GM12872 (cell line): ENCODE measurements around the gene ZNRF1.

Experiments
- TF ChIP-seq, protein P1 (sequence below): IDR thresholded peaks from 3 replicates; pipeline ENCODE4 v1.5.1; 2011; ENCODE audit warnings: low read depth, mild to moderate bottlenecking, low read length, moderate library complexity; ENCODE audit not compliant: insufficient read depth

Gene ZNRF1

GRCh38 chr16:75120253-75120652 lies 121.4 kb downstream of the ZNRF1 start:
- TF ChIP-seq, protein P1, sequence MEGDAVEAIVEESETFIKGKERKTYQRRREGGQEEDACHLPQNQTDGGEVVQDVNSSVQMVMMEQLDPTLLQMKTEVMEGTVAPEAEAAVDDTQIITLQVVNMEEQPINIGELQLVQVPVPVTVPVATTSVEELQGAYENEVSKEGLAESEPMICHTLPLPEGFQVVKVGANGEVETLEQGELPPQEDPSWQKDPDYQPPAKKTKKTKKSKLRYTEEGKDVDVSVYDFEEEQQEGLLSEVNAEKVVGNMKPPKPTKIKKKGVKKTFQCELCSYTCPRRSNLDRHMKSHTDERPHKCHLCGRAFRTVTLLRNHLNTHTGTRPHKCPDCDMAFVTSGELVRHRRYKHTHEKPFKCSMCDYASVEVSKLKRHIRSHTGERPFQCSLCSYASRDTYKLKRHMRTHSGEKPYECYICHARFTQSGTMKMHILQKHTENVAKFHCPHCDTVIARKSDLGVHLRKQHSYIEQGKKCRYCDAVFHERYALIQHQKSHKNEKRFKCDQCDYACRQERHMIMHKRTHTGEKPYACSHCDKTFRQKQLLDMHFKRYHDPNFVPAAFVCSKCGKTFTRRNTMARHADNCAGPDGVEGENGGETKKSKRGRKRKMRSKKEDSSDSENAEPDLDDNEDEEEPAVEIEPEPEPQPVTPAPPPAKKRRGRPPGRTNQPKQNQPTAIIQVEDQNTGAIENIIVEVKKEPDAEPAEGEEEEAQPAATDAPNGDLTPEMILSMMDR, result no peak

GRCh38 chr16:75121949-75122568 lies 123.2 kb downstream of the ZNRF1 start:
- TF ChIP-seq, protein P1, result no peak

- TF ChIP-seq, protein P1, result no peak
Measured at GRCh38 chr16:75122609-75123008, 123.8 kb downstream of the ZNRF1 start.

GRCh38 chr16:75127713-75128415 lies 129.0 kb downstream of the ZNRF1 start:
- TF ChIP-seq, protein P1, result no peak

DNA sequence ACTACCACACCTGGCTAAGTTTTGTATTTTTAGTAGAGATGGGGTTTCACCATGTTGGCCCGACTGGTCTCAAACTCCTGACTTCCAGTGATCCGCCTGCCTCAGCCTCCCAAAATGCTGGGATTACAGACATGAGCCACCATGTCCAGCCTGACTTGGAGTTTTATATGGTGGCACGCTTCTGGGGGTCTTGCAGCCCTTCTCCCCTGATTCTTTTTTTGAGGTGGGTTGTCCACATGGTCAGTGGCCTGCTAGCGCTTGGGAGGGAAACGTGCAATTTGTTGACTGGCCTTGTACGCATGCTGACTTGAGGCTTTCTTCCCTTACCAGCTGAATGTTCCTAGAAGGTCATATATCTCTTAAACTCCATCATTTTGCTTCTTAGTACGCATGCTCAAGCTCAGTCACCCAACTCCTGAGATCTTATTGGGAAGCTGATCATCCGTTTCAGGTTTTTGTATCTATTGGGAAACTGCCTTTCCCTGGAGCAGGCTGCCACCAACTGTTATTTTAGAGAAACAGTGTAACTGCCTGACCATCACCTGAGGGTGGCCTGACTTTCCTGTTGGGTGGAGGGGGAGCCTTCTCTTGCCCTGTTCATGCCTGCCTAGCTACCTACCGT lies 131.4 kb downstream of the ZNRF1 start:
- TF ChIP-seq, protein P1, result no peak

DNA sequence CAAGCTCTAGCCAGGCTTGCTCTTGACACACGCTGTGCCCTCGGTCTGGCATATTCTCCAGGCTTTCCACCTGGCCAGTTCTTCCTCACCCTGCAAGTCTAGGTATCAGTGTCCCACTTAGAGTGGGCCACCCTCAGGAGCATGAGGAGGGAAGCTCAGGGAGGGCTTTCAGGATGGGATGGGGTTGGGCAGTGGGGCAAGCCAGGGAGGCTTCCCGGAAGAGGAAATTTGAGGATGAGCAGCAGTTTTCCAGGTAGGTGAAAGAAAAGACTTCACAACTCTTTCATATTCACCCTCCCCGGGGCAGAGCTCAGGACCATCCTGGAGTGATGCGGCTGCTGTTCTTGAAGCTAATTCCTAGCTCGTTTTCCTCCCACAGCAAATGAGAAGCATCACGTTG lies 132.3 kb downstream of the ZNRF1 start:
- TF ChIP-seq, protein P1, result no peak

- TF ChIP-seq, protein P1, result no peak
Measured at GRCh38 chr16:75138233-75138632, 139.4 kb downstream of the ZNRF1 start.
